ENCODE results near the gene STING1. TPM values are rescaled to one million over a fixed set of nuclear protein-coding genes. Genes with fewer than 3 reads are reported as not detected.

The STING1 gene
- total and polyA plus RNA-seq, 2 donors (not counting 3 experiments of a cell fraction or from before 2014, with no cell fraction given), result 108 to 143 TPM

DNA sequence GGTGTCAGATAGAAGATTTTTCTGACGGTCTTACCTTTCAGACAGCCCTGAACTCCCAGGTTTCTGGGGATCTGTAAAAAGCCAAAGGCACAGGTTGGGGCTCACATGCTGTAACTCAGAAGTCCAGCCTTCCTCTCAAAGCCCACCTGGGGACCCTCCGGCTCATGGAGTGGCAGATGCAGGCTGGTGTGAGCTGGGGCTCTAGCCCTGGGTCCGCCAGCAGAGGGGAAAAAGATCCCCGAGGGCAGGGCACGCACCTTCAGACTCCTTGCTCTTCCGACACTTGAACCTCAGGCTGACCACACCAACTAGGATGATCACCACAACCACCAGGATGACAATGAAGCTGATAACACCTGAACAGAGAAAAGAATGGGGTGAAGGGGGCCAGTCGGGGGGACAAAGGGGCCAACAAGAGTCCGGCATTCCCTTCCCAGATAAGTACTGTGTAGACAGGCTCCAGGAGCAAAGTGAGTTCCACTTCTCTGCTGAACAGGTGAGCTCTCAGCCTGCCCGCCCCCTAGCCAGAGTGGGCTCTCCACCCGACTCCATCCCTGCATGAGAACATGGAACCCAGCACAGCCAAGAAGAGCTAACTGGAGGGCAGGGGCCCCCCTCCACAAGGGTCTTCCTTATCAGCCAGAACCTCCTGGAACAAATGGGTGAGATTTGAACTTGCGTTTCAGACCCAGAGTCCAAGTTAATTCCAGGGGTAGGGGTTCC, 27.8 kb downstream of the STING1 start:
- ChIA-PET CTCF (interaction anchor here (0.8 to 2.5 kb wide), 5 partner anchors 9 to 64 kb away, joined by 3 to 10 read pairs (median 3); partner anchors contain the start of gene DNAJC18), POLR2A (no interaction called here)
- no peak overlapping the region for H3K4me2 ChIP-seq (ENCODE audit: insufficient read depth, low read length)
- H3K79me2 ChIP-seq (ENCODE audit: control insufficient read depth, insufficient read depth, low read length), result peaks cover 43% of the 10 kb centered on the region
- no peak overlapping the region for H3K27ac ChIP-seq (ENCODE audit: insufficient read depth, low read depth, low read length)
- intact Hi-C loops (cut with micrococcal nuclease), result no loop called here
- no peaks in the 10 kb centered on the region for H3K9me3 ChIP-seq (replicated peaks; ENCODE audit: control insufficient read depth, insufficient read depth, low read length)
- H3K4me1 ChIP-seq (ENCODE audit: control insufficient read depth, extremely low read depth, insufficient read depth, low read length), result peaks cover 11% of the 10 kb centered on the region
- H4K20me1 ChIP-seq (replicated peaks; ENCODE audit: control insufficient read depth, extremely low read depth, insufficient read depth, low read length), result no peaks in the 10 kb centered on the region
- peaks cover 45 to 60% of the 10 kb centered on the region in 2 experiments for H3K36me3 ChIP-seq (ENCODE audit: control insufficient read depth in 2 of 2, extremely low read depth in 1 of 2, insufficient read depth in 2 of 2, low read length in 2 of 2)
- no peak overlapping the region for H3K9ac ChIP-seq (replicated peaks; ENCODE audit: extremely low read depth, insufficient read depth, low read length)
- no peaks in the 10 kb centered on the region for H3K27me3 ChIP-seq (ENCODE audit: control insufficient read depth in 2 of 2, insufficient read depth in 2 of 2, low read length in 2 of 2)
- dilution Hi-C loops (cut with MboI; ENCODE audit: extremely low pct_ligation_motif_present, low sequenced_read_pairs), result no loop called here
- H2AFZ ChIP-seq (ENCODE audit: low read depth, low read length), result no peak overlapping the region
- H3K4me3 ChIP-seq (replicated peaks in 1 of 3; ENCODE audit: insufficient read depth in 1 of 3, low read depth in 1 of 3, low read length in 3 of 3), result no peak overlapping the region
- TF ChIP-seq POLR2AphosphoS5 (IDR thresholded peaks at IDR 0.05; ENCODE audit: insufficient read depth, low read depth, low read length) (no peak), EZH2 (IDR thresholded peaks at IDR 0.05; ENCODE audit: borderline replicate concordance, low read depth, low read length, severe bottlenecking) (no peak), POLR2A (IDR thresholded peaks at IDR 0.05; ENCODE audit: low read depth, low read length) (no peak), MYC (IDR thresholded peaks at IDR 0.05; ENCODE audit: low read depth, low read length) (no peak), JUN (IDR thresholded peaks at IDR 0.05; ENCODE audit: borderline replicate concordance, insufficient read depth, insufficient read length, low read depth) (no peak), FOS (IDR thresholded peaks at IDR 0.05; ENCODE audit: borderline replicate concordance, insufficient read depth, low read length) (no peak), GATA2 (IDR thresholded peaks at IDR 0.05; ENCODE audit: insufficient read depth, insufficient read length, low read depth, low read length) (no peak)
- TF ChIP-seq, protein P1, sequence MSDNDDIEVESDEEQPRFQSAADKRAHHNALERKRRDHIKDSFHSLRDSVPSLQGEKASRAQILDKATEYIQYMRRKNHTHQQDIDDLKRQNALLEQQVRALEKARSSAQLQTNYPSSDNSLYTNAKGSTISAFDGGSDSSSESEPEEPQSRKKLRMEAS (IDR thresholded peaks at IDR 0.05; ENCODE audit: insufficient read depth, insufficient read length), result no peak
- TF ChIP-seq, protein P2, sequence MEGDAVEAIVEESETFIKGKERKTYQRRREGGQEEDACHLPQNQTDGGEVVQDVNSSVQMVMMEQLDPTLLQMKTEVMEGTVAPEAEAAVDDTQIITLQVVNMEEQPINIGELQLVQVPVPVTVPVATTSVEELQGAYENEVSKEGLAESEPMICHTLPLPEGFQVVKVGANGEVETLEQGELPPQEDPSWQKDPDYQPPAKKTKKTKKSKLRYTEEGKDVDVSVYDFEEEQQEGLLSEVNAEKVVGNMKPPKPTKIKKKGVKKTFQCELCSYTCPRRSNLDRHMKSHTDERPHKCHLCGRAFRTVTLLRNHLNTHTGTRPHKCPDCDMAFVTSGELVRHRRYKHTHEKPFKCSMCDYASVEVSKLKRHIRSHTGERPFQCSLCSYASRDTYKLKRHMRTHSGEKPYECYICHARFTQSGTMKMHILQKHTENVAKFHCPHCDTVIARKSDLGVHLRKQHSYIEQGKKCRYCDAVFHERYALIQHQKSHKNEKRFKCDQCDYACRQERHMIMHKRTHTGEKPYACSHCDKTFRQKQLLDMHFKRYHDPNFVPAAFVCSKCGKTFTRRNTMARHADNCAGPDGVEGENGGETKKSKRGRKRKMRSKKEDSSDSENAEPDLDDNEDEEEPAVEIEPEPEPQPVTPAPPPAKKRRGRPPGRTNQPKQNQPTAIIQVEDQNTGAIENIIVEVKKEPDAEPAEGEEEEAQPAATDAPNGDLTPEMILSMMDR (IDR thresholded peaks at IDR 0.05; ENCODE audit: extremely low read depth in 1 of 2, insufficient read depth in 1 of 2, low read depth in 1 of 2, low read length in 2 of 2), result no peak
- no peak for FAIRE-seq
- DNase-seq (ENCODE audit: low read depth, low spot score), result no peak
- no TSS peak for BruUV-seq (replicated peaks)
- no peaks in the 10 kb centered on the region for H3K9me1 ChIP-seq (replicated peaks; ENCODE audit: control insufficient read depth, extremely low read depth, insufficient read depth, low read length)

All from endothelial cell of umbilical vein (primary cell).